Keratinocyte (primary cell): Measurements from ENCODE around the gene ENTHD1. TPM values are rescaled to one million over a fixed set of nuclear protein-coding genes. Genes with fewer than 3 reads are reported as not detected.

ENCODE experiments used
- DNase-seq: peaks from one replicate; pipeline ENCODE4 v3.0.0-alpha.2; 2011; ENCODE audit warnings: low read depth, missing footprints, low spot score
- FAIRE-seq: peaks from 2 replicates; lab custom pipeline; 2011; peaks lifted over from hg19 to GRCh38; lab: Jason Lieb, UNC
- H2AFZ ChIP-seq: 2 replicates; pipeline ENCODE4 v1.6.0; 2012; ENCODE audit warnings: low read length, control low read depth, inconsistent platforms; ENCODE audit not compliant: control insufficient read depth
- H3K27ac ChIP-seq: 2 replicates; pipeline ENCODE4 v1.5.1; 2011; ENCODE audit warnings: low read length; ENCODE audit not compliant: control insufficient read depth, insufficient read depth
- H3K27me3 ChIP-seq: 3 replicates; pipeline ENCODE4 v1.6.0; 2011; ENCODE audit warnings: low read length; ENCODE audit not compliant: control insufficient read depth, insufficient read depth; ENCODE audit errors: extremely low read depth
- H3K36me3 ChIP-seq, 2 experiments: 2 replicates in 1 of 2; 3 replicates in 1 of 2; pipeline ENCODE4 v1.5.1; 2011; ENCODE audit warnings: low read length in 2 of 2, mild to moderate bottlenecking in 1 of 2; ENCODE audit not compliant: control insufficient read depth in 2 of 2, insufficient read depth in 2 of 2; ENCODE audit errors: extremely low read depth in 1 of 2
- H3K4me1 ChIP-seq: 3 replicates; pipeline ENCODE4 v1.5.1; 2011; ENCODE audit warnings: low read length; ENCODE audit not compliant: control insufficient read depth, insufficient read depth; ENCODE audit errors: extremely low read depth
- H3K4me2 ChIP-seq: 3 replicates; pipeline ENCODE4 v1.6.0; 2011; ENCODE audit warnings: low read depth, low read length; ENCODE audit not compliant: control insufficient read depth, insufficient read depth; ENCODE audit errors: extremely low read depth
- H3K4me3 ChIP-seq, 3 experiments: fragments of 200-600 bp in 1 of 3; sonication (generic) in 1 of 3; 2 replicates in 2 of 3; 3 replicates in 1 of 3; pipeline ENCODE4 v1.5.1; 2011 to 2016; ENCODE audit warnings: low read length in 3 of 3, mild to moderate bottlenecking in 3 of 3, control low read depth in 2 of 3, inconsistent platforms in 1 of 3, low read depth in 1 of 3, mixed read lengths in 1 of 3, mixed run types in 1 of 3, moderate library complexity in 1 of 3; ENCODE audit not compliant: control insufficient read depth in 2 of 3, insufficient read depth in 2 of 3; ENCODE audit errors: extremely low read depth in 1 of 3
- H3K79me2 ChIP-seq: 2 replicates; pipeline ENCODE4 v1.6.0; 2012; ENCODE audit warnings: low read length; ENCODE audit not compliant: control insufficient read depth, insufficient read depth
- H3K9ac ChIP-seq: 3 replicates; pipeline ENCODE4 v1.6.0; 2011; ENCODE audit warnings: low read length; ENCODE audit not compliant: control insufficient read depth, insufficient read depth; ENCODE audit errors: extremely low read depth
- H3K9me1 ChIP-seq: 3 replicates; pipeline ENCODE4 v1.6.0; 2011; ENCODE audit warnings: low read length; ENCODE audit not compliant: control insufficient read depth, insufficient read depth; ENCODE audit errors: extremely low read depth
- H3K9me3 ChIP-seq: 2 replicates; pipeline ENCODE4 v1.5.1; 2012; ENCODE audit warnings: low read depth, low read length; ENCODE audit not compliant: control insufficient read depth
- H4K20me1 ChIP-seq: 3 replicates; pipeline ENCODE4 v1.6.0; 2011; ENCODE audit warnings: low read length; ENCODE audit not compliant: control insufficient read depth, insufficient read depth; ENCODE audit errors: extremely low read depth
- CTCF ChIP-seq, 3 experiments: IDR thresholded peaks in 1 of 3; conservative IDR thresholded peaks in 1 of 3; optimal IDR thresholded peaks in 1 of 3; 2 replicates in 2 of 3; 3 replicates in 1 of 3; pipeline versions ENCODE3 to v1.5.1; 2011; ENCODE audit warnings: low read length in 3 of 3, mild to moderate bottlenecking in 3 of 3, moderate library complexity in 2 of 3, control low read depth in 1 of 3, inconsistent platforms in 1 of 3; ENCODE audit not compliant: insufficient read depth in 2 of 3; ENCODE audit errors: extremely low read depth in 1 of 3
- EZH2 ChIP-seq: IDR thresholded peaks from one replicate; pipeline ENCODE4 v1.6.1; 2012; ENCODE audit warnings: inconsistent platforms, mild to moderate bottlenecking, low read length, moderate library complexity
- dilution Hi-C: fragments of 300-500 bp; cut with MboI; formaldehyde crosslinking; loops from one replicate; pipeline ENCODE4 v1.7.0; 2020; ENCODE audit warnings: low sequenced_read_pairs; ENCODE audit not compliant: extremely low pct_ligation_motif_present
- polyA plus RNA-seq, 5 experiments: library from polyadenylated mRNA; depleted of rRNA in 3 of 5; stranded (reverse) in 3 of 5; stranded (forward) in 1 of 5; unstranded in 1 of 5; fragments of >200 nt; gene quantifications; 1 replicate in 1 of 5; 2 replicates in 3 of 5; 3 replicates in 1 of 5; pipeline versions ENCODE4 v1.2.1 to v1.2.3, GENCODE V29; 2011 to 2012; ENCODE audit warnings: missing spikeins in 2 of 5, low read depth in 1 of 5, low replicate concordance in 1 of 5

The ENTHD1 gene
- polyA plus RNA-seq, 1 donor (not counting 4 experiments of a cell fraction or from before 2014, with no cell fraction given), result not detected

DNA sequence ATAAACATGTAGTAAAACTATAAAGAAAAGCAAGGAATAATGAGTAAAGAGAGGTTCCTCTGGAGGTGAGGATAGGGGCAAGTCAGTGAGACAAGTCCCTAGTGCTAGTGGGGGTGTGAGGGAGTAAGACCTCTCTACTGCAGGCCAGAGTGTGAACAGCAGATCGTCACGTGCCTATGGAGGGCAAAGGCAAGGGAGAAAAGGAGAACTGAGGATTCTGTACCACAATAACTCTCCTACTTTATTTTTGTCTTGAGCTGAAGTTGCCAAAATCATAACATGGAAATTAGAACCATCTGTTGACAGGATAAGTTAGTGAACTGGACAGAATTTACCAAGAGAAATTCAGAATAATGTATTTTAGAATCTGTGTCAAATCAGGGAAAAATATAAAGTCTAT, 77.6 kb downstream of the ENTHD1 start:
- TF ChIP-seq EZH2, result no peak
- no peak for TF ChIP-seq CTCF (optimal IDR thresholded peaks at IDR 0.05 in 1 of 3, IDR thresholded peaks at IDR 0.05 in 1 of 3, conservative IDR thresholded peaks at IDR 0.05 in 1 of 3; ENCODE audit: extremely low read depth in 1 of 3, insufficient read depth in 2 of 3, low read length in 3 of 3)
- no peak overlapping the region for H3K27ac ChIP-seq
- FAIRE-seq, result no peak
- no peak overlapping the region for H2AFZ ChIP-seq
- no peak overlapping the region for H3K4me2 ChIP-seq
- no peaks in the 10 kb centered on the region for H3K27me3 ChIP-seq
- H3K9me1 ChIP-seq, result no peaks in the 10 kb centered on the region
- H3K9me3 ChIP-seq, result no peaks in the 10 kb centered on the region
- H4K20me1 ChIP-seq, result no peaks in the 10 kb centered on the region
- no peaks in the 10 kb centered on the region for H3K36me3 ChIP-seq
- no peak overlapping the region for H3K4me3 ChIP-seq
- H3K79me2 ChIP-seq, result no peaks in the 10 kb centered on the region
- DNase-seq, result no peak
- H3K9ac ChIP-seq, result no peak overlapping the region
- H3K4me1 ChIP-seq, result peaks cover 9% of the 10 kb centered on the region
- dilution Hi-C loops, result no loop called here

DNA sequence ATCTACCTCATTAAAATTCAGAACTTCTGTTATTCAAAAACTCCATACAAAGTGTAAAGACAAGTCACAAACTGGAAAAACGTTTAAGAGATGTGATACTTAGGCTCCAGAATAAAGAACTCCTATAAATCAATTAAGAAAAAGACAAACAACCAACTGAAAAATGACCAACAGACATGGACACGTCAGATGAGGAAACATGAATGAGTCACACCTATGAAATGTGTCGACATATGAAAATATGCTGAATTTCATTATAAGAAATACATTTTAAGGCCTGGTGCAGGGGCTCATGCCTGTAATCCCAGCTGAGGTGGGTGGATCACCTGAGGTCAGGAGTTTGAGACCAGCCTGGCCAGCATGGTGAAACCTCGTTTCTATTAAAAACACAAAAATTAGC, 78.7 kb downstream of the ENTHD1 start:
- dilution Hi-C loops, result no loop called here
- FAIRE-seq (peak; percentile 55), DNase-seq (no peak)
- H3K27ac ChIP-seq, result no peak overlapping the region
- H3K79me2 ChIP-seq, result no peaks in the 10 kb centered on the region
- H3K4me2 ChIP-seq, result no peak overlapping the region
- H3K36me3 ChIP-seq, result no peaks in the 10 kb centered on the region
- H4K20me1 ChIP-seq, result no peaks in the 10 kb centered on the region
- H3K9ac ChIP-seq, result no peak overlapping the region
- no peak overlapping the region for H3K4me3 ChIP-seq
- H3K9me3 ChIP-seq, result no peaks in the 10 kb centered on the region
- H3K4me1 ChIP-seq, result peaks cover under 1% of the 10 kb centered on the region
- TF ChIP-seq CTCF (optimal IDR thresholded peaks at IDR 0.05 in 1 of 3, IDR thresholded peaks at IDR 0.05 in 1 of 3, conservative IDR thresholded peaks at IDR 0.05 in 1 of 3; ENCODE audit: extremely low read depth in 1 of 3, insufficient read depth in 2 of 3, low read length in 3 of 3), result no peak
- no peak for TF ChIP-seq EZH2
- H3K9me1 ChIP-seq, result no peaks in the 10 kb centered on the region
- H2AFZ ChIP-seq, result no peak overlapping the region
- no peaks in the 10 kb centered on the region for H3K27me3 ChIP-seq
